NOMO-1 treated with DMSO at 0.1 percent for 48 hours (cell line): Measurements from ENCODE around the gene MTMR2.
"Not testable (repeated sequence)": the region's sequence is repeated elsewhere in the genome, so short reads cannot be mapped to it uniquely, and the experiment has no call there.

Experiments used
- DNase-seq: peaks from one replicate; lab custom pipeline; 2025; ENCODE audit not compliant: unreplicated experiment; lab: John Stamatoyannopoulos, UW

The MTMR2 gene

GRCh38 chr11:95829580-95830259 is 94.2 kb downstream of the MTMR2 start:
- no peak for DNase-seq

- DNase-seq, result no peak
Measured at GRCh38 chr11:95827696-95828095, 96.2 kb downstream of the MTMR2 start.

- no peak for DNase-seq
Measured at GRCh38 chr11:95821640-95822039, 102.3 kb downstream of the MTMR2 start.

- DNase-seq, result no peak
Measured at GRCh38 chr11:95816037-95816436, 107.9 kb downstream of the MTMR2 start.

- not testable (repeated sequence) for DNase-seq
Measured at GRCh38 chr11:95811052-95811451, 112.9 kb downstream of the MTMR2 start.

GRCh38 chr11:95806464-95806863 is 117.4 kb downstream of the MTMR2 start:
- DNase-seq, result not testable (repeated sequence)

DNA sequence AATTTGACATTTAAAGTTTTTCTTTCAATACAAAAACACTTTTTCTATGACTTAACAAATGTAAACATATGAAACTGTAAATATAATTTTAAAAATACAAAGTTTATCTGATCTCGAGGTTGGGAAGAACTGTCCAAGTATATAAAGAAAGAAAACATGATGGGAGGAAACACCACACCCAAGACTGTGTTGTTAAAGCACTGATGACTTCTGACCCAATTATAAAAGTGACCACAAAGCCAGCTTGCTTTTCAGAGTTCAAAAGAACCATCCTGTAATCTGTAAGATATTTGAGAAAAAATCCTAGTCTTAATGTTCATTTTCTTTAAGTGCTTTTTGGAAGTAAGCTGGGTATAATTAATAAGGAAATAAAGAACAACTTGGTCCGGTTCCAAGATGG is 118.0 kb downstream of the MTMR2 start:
- DNase-seq, result no peak

DNA sequence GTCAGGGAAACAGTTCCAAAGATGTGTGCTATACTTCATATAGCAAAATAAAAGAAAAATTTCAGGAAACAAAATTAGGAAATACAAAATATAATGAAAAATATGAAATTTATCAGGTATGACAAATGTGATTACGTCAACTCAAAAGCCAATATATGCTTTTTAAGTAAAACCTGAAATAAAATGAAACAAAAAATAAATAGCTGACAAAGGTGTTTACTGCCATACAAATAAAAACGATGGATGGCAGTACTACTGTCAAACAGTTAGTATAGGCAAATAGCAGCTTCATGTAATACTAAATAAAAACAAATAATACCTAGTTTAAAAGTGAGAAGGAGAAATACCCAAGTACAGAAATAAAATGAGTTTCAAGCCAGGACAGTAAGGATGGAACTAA is 119.9 kb downstream of the MTMR2 start:
- DNase-seq, result no peak

- DNase-seq, result no peak
Measured at GRCh38 chr11:95802806-95803205, 121.1 kb downstream of the MTMR2 start.

- DNase-seq, result no peak
Measured at GRCh38 chr11:95800438-95800837, 123.5 kb downstream of the MTMR2 start.

DNA sequence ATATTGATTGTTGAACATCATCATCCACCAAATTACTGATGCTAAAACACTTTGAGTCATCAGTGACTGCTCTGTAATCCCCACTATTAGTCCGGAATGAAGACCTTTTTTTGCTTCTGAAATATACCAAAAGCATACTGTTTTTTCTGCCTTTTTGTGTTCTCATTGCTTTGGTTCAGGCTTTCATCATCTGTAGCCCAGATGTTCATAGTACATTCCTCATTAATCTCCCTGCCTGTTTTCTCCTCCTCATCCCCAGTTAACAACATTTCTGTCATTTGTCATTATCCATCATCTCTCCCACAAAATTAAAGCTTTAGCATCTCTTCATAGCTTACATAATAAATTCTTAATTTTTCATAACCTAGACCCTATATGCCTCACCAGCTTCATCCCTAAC is 124.4 kb downstream of the MTMR2 start:
- DNase-seq, result no peak

DNA sequence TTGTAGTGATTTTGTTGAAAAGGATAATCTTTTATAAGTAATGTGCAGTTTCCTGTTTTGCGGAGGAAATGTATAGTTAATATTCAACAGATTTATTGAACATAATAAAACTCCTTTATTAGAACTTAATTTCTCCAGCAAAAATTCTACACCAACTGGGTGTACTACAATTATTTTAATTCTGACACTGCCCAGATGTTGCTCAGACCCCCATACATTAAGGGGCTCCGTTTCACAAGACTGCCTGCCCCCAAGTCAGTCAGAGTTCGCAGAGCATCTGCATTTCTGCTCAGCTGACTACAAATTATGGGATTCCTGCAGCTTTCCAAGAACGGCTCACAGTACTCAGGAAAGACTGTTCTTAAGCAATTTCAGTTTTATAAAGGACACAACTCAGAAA is 127.4 kb downstream of the MTMR2 start:
- no peak for DNase-seq

GRCh38 chr11:95795627-95796295 is 128.1 kb downstream of the MTMR2 start:
- DNase-seq, result no peak

DNA sequence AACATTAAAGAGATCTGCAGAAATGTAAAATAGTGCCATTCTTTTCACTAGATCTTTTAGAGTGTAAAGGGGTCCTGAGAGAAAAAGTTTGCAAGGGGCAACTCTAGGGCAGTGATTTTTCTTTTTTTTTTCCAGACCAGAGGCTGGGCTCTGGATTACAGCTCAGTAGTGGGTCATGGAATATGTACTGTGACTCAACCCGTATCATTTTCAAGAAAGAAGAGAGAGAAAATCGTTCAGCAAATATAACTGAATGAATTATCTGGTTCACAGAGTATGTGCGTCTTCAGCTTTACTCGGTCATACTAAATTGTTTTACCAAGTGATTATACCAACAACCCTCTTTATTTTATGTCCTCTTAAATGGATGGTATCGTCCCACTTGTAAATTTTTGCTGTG is 129.8 kb downstream of the MTMR2 start:
- no peak for DNase-seq

GRCh38 chr11:95793116-95793515 is 130.8 kb downstream of the MTMR2 start:
- DNase-seq, result no peak

- DNase-seq, result no peak
Measured at GRCh38 chr11:95792700-95793099, 131.2 kb downstream of the MTMR2 start.

DNA sequence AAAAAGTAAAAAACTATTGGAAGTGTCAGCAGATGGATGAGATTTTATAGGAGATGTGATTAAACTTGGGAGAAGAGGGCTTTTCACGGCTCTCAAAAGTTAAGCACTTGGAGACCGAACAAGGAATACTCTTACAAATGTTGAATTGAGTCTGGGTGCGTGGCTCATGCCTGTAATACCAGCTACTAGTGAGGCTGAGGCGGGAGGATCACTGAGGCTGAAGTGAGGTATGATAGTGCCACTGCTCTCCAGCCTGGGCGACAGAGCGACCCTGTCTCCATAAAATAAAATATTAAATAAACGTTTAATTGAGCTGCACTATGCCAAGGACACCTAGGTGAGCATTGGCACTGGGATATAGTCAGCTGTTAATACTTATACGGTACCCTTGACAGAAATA is 131.7 kb downstream of the MTMR2 start:
- DNase-seq, result no peak

DNA sequence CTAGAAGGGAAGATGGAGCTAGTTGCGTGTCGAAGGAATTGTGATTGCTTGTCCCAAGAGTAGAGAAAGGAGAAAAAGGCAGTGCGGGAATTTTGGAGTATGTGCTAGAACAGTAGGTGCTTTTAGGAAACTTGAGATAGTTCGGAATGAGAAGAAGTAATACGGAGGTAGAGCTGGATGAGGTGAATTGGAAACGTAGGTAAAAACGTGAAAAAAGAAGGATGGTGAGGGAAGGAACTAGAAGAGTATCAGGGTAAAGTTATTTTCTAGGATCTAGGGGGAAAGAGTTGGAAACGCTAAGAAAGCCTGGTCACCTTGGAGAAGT is 132.2 kb downstream of the MTMR2 start:
- no peak for DNase-seq

DNA sequence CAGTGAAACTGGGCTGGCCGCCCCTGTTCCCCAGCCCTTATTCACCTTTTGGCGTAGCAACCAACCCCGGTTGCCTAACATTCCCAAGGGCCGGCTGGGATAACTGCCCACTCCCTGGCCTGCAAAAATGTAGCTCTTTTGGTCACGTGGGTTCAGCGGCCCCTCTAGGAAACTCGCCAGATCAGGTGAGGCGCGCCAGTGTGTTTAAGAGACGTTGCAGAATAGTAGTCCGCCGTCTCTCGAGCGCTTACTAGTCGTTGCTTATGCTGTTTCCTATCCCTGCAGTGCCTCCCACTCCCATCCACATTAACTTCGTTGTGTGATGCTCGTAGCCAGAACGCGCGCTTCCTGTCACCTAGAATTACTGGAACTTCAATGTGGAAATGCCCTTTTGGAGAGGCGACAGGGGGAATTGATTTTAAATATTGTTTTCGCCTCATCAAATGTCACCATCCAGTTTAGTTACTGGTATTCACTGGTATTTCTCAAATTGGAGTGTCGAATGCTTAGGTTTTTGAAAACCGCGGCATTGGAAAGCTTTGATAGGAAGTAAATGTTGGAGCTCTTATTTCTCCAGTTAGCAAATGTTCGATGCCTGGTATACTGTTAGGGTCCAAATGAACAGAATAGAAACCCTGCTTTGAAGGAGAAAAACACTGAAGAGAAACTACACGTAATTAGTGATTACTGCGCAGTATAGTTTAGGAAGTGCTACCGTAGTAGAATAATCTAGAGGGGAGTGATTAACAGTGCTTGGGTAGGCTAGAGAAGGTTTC is 132.8 kb downstream of the MTMR2 start:
- peak; percentile 25 for DNase-seq

GRCh38 chr11:95790123-95790932 is 133.6 kb downstream of the MTMR2 start, which contains the start of gene CEP57:
Gene CEP57 (plus strand): TSS chr11:95790498. CDS start chr11:95790699, 201 bp downstream.
- peak; percentile 94 for DNase-seq

DNA sequence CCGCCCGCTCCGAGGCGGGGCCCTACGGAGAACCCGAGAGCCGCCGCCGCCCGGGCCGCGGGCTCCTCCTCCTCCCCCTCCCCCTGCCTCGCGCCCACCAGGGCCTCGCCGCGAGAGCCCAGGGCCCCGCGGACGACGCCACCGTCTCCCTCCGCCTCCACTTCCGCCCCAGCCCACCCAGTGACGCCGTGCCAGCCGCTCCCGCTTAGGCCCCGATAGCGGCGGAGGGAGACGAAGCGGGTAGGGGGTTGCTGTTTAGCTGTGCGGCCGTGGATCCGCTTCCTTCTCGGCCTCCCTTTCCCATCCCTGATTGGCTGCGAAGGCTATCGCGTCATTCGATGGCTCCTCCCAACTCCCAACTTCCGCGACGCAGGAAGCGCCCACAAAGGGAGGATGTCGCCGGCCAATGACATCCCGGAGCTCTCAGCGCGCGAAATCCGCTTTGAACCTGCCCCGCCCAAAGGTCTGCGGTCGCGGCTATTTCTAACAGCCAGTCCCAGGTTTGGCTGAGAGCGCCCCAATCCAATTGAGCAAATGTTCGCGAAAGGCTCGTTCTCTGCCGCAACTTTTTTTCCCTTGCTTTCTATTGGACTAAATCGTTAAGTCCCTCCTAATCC is 134.3 kb downstream of the MTMR2 start, which contains the start of gene FAM76B:
TSS of gene FAM76B (minus strand) at position 277 of the 617 bp plus-strand sequence. CDS start 304 bp downstream, outside the sequence.
- peak; percentile 99 for DNase-seq
